ENCODE measurements around the gene IBSP.

Gene IBSP

DNA sequence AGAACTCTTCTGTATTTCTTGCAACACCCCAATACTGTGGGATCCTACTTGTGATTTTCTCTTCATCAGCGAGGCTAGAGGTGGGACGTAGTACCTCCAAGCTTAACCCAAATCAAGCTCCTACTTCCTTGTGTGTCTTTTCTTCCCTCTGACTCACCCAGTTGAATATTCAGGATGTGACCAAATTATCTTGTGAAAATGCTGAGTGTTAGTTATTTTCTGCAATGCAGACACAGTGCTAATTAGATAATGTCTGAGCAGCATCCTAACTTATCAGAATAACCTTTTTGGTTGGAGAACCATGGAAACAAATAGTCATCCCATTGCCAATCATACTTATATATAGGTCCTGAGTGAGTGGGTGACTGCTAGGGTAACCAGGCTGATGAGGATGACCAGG, 35.8 kb downstream of the IBSP start:
- no peak overlapping the region for H2BK12ac ChIP-seq (ENCODE audit: low read length)
- no peak overlapping the region for H3K18ac ChIP-seq (ENCODE audit: low read length)
- no peaks in the 10 kb centered on the region for H3K36me3 ChIP-seq (ENCODE audit: control insufficient read depth in 1 of 2, insufficient read depth in 2 of 2, low read length in 2 of 2)
- H3K9ac ChIP-seq (ENCODE audit: low read length), result no peak overlapping the region
- no peak for DNase-seq
- H3K4me1 ChIP-seq (ENCODE audit: control insufficient read depth in 1 of 2, insufficient read depth in 2 of 2, low read length in 2 of 2), result no peaks in the 10 kb centered on the region
- H3K79me2 ChIP-seq (ENCODE audit: control insufficient read depth, insufficient read depth, low read length, poor library complexity), result no peaks in the 10 kb centered on the region
- H3K4ac ChIP-seq (ENCODE audit: low read depth, low read length), result no peak overlapping the region
- WGBS (ENCODE audit: extremely low coverage, insufficient coverage, insufficient read length), result no CpG with 5 or more reads among the region's 2 CpGs
- no peaks in the 10 kb centered on the region for H3K9me3 ChIP-seq (ENCODE audit: insufficient read depth, low read depth, low read length)
- H3K23ac ChIP-seq (ENCODE audit: low read length), result no peak overlapping the region
- no peak overlapping the region for H4K8ac ChIP-seq (ENCODE audit: low read depth, low read length)
- H2AFZ ChIP-seq (ENCODE audit: insufficient read depth, low read length, poor library complexity), result no peak overlapping the region
- H3K27me3 ChIP-seq (ENCODE audit: insufficient read depth, low read length), result no peaks in the 10 kb centered on the region
- no peak overlapping the region for H4K91ac ChIP-seq (ENCODE audit: low read depth, low read length)
- H2AK5ac ChIP-seq (ENCODE audit: low read length), result no peak overlapping the region
- H3K4me2 ChIP-seq (ENCODE audit: low read length), result no peak overlapping the region
- H3K14ac ChIP-seq (ENCODE audit: low read length), result no peak overlapping the region
- no peak overlapping the region for H2BK5ac ChIP-seq (ENCODE audit: low read depth, low read length, poor library complexity)
- H3K79me1 ChIP-seq (ENCODE audit: low read length), result no peaks in the 10 kb centered on the region
- H4K12ac ChIP-seq (ENCODE audit: low read depth, low read length), result no peak overlapping the region
- no peak overlapping the region for H3K4me3 ChIP-seq (ENCODE audit: low read depth, low read length)
- H2BK120ac ChIP-seq (ENCODE audit: insufficient read depth, low read length, poor library complexity), result no peak overlapping the region
- no peak overlapping the region for H3K27ac ChIP-seq (ENCODE audit: low read depth, low read length)

DNA sequence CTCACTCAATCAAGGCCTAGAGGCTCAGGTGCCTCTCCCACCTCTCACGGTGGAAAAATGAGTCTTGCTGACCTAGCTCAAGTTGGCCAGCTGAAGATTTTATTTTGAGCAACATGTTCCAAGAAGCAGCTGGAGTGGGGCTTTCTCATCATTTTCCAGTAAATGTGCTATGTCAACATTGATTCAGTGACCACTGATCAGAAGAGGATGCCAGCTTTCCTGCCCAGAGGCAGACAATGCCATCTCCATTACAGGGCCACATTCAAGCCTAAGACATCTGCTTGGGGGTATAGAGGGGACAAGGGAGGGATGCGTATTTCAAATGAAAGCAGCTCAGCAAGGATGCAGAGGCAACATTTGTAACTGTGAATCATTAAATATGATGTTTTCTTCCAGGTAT, 36.4 kb downstream of the IBSP start:
- H3K27ac ChIP-seq (ENCODE audit: low read depth, low read length), result no peak overlapping the region

DNA sequence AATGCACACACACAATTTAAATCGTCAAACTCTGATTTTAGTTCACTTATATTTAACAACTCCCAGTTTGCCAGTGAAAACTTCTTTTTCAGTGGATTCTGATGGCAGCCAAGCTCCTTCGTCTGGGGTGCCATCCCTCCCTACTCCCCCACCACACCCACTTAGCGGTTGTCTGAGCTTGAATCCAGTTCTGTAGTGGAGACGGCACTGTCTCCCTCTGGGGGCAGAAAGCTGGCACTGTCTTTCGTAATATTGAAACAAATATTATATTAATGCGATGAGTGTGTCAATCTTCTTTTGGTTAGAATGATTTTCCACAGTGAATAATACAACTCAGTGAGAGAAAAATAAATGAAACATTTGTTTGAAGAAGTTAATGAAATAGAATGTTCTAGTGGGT, 38.9 kb downstream of the IBSP start:
- H4K8ac ChIP-seq (ENCODE audit: low read depth, low read length), result no peak overlapping the region
- H3K4me2 ChIP-seq (ENCODE audit: low read length), result no peak overlapping the region
- 100% methylated on average over 1 of the region's 6 CpGs for WGBS (ENCODE audit: extremely low coverage, insufficient coverage, insufficient read length)
- no peaks in the 10 kb centered on the region for H3K79me2 ChIP-seq (ENCODE audit: control insufficient read depth, insufficient read depth, low read length, poor library complexity)
- no peak overlapping the region for H4K12ac ChIP-seq (ENCODE audit: low read depth, low read length)
- H4K91ac ChIP-seq (ENCODE audit: low read depth, low read length), result no peak overlapping the region
- no peak overlapping the region for H3K4me3 ChIP-seq (ENCODE audit: low read depth, low read length)
- no peaks in the 10 kb centered on the region for H3K36me3 ChIP-seq (ENCODE audit: control insufficient read depth in 1 of 2, insufficient read depth in 2 of 2, low read length in 2 of 2)
- H2AK5ac ChIP-seq (ENCODE audit: low read length), result no peak overlapping the region
- no peak overlapping the region for H3K4ac ChIP-seq (ENCODE audit: low read depth, low read length)
- H2BK5ac ChIP-seq (ENCODE audit: low read depth, low read length, poor library complexity), result no peak overlapping the region
- H3K9ac ChIP-seq (ENCODE audit: low read length), result no peak overlapping the region
- H3K27ac ChIP-seq (ENCODE audit: low read depth, low read length), result no peak overlapping the region
- H2BK12ac ChIP-seq (ENCODE audit: low read length), result no peak overlapping the region
- no peaks in the 10 kb centered on the region for H3K9me3 ChIP-seq (ENCODE audit: insufficient read depth, low read depth, low read length)
- no peak overlapping the region for H3K18ac ChIP-seq (ENCODE audit: low read length)
- H3K14ac ChIP-seq (ENCODE audit: low read length), result no peak overlapping the region
- no peaks in the 10 kb centered on the region for H3K4me1 ChIP-seq (ENCODE audit: control insufficient read depth in 1 of 2, insufficient read depth in 2 of 2, low read length in 2 of 2)
- DNase-seq, result peak in 1 of 2 donors; percentile 37
- H2AFZ ChIP-seq (ENCODE audit: insufficient read depth, low read length, poor library complexity), result no peak overlapping the region
- no peaks in the 10 kb centered on the region for H3K79me1 ChIP-seq (ENCODE audit: low read length)
- H3K23ac ChIP-seq (ENCODE audit: low read length), result no peak overlapping the region
- H3K27me3 ChIP-seq (ENCODE audit: insufficient read depth, low read length), result no peaks in the 10 kb centered on the region
- H2BK120ac ChIP-seq (ENCODE audit: insufficient read depth, low read length, poor library complexity), result no peak overlapping the region

More for the DNA sequence above, 36.4 kb downstream of the IBSP start:
- Histone ChIP-seq H3K79me1 (ENCODE audit: low read length) (no peaks in the 10 kb centered on the region), H3K23ac (ENCODE audit: low read length) (no peak overlapping the region), H3K4ac (ENCODE audit: low read depth, low read length) (no peak overlapping the region), H3K27me3 (ENCODE audit: insufficient read depth, low read length) (no peaks in the 10 kb centered on the region), H2BK5ac (ENCODE audit: low read depth, low read length, poor library complexity) (no peak overlapping the region), H2BK12ac (ENCODE audit: low read length) (no peak overlapping the region), H3K18ac (ENCODE audit: low read length) (no peak overlapping the region), H3K4me1 (ENCODE audit: control insufficient read depth in 1 of 2, insufficient read depth in 2 of 2, low read length in 2 of 2) (no peaks in the 10 kb centered on the region), H3K14ac (ENCODE audit: low read length) (no peak overlapping the region), H3K36me3 (ENCODE audit: control insufficient read depth in 1 of 2, insufficient read depth in 2 of 2, low read length in 2 of 2) (no peaks in the 10 kb centered on the region), H2AK5ac (ENCODE audit: low read length) (no peak overlapping the region), H3K79me2 (ENCODE audit: control insufficient read depth, insufficient read depth, low read length, poor library complexity) (no peaks in the 10 kb centered on the region), H3K9me3 (ENCODE audit: insufficient read depth, low read depth, low read length) (no peaks in the 10 kb centered on the region), H4K8ac (ENCODE audit: low read depth, low read length) (no peak overlapping the region), H4K12ac (ENCODE audit: low read depth, low read length) (no peak overlapping the region), H3K4me3 (ENCODE audit: low read depth, low read length) (no peak overlapping the region), H2AFZ (ENCODE audit: insufficient read depth, low read length, poor library complexity) (no peak overlapping the region), H4K91ac (ENCODE audit: low read depth, low read length) (no peak overlapping the region), H3K4me2 (ENCODE audit: low read length) (no peak overlapping the region), H2BK120ac (ENCODE audit: insufficient read depth, low read length, poor library complexity) (no peak overlapping the region), H3K9ac (ENCODE audit: low read length) (no peak overlapping the region)
- no peak for DNase-seq
- WGBS (ENCODE audit: extremely low coverage, insufficient coverage, insufficient read length), result no CpG with 5 or more reads among the region's 2 CpGs

DNA sequence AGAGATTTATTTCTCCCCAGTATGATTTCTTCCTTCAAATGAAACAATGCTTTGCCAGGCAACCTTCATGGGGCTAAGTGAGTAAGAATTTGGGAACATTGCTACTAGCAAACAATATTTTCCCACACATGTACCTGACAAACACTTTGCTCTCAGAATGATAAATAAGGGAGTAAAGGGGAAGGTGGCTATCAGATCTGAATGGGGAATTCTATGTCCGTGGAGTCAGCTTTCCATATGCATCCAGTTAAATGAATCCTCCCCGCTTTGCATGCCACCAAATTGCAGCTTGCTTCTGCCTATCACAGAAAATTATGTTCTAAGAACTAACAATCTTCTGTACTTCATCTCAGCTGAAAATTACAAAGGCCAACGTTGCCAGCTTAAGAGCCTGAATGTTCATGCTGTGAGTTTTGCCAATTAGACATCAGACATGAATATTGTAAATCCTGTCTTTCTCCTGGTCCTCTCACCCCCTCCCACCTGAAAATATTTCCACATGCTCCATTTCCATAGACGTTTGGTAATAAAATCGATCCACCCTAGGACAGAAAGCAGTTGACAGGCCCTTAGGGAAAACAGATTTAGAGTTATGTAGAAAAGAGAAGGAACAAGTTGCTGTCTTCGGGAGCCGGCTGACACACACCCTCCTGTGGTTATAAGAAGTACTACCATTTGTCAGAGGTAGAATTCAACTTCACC, 39.7 kb downstream of the IBSP start:
- whole genome bisulfite sequencing (ENCODE audit: extremely low coverage, insufficient coverage, insufficient read length), result no CpG with 5 or more reads among the region's 7 CpGs

More for the DNA sequence above, 39.7 kb downstream of the IBSP start:
- Histone ChIP-seq H3K4ac (ENCODE audit: low read depth, low read length) (no peak overlapping the region), H3K79me1 (ENCODE audit: low read length) (no peaks in the 10 kb centered on the region), H3K79me2 (ENCODE audit: control insufficient read depth, insufficient read depth, low read length, poor library complexity) (no peaks in the 10 kb centered on the region), H2BK120ac (ENCODE audit: insufficient read depth, low read length, poor library complexity) (no peak overlapping the region), H4K91ac (ENCODE audit: low read depth, low read length) (no peak overlapping the region), H3K4me2 (ENCODE audit: low read length) (no peak overlapping the region), H4K12ac (ENCODE audit: low read depth, low read length) (no peak overlapping the region), H4K8ac (ENCODE audit: low read depth, low read length) (no peak overlapping the region), H2AK5ac (ENCODE audit: low read length) (no peak overlapping the region), H3K23ac (ENCODE audit: low read length) (no peak overlapping the region), H3K9me3 (ENCODE audit: insufficient read depth, low read depth, low read length) (no peaks in the 10 kb centered on the region), H3K27ac (ENCODE audit: low read depth, low read length) (no peak overlapping the region), H3K27me3 (ENCODE audit: insufficient read depth, low read length) (no peaks in the 10 kb centered on the region), H3K4me3 (ENCODE audit: low read depth, low read length) (no peak overlapping the region), H3K18ac (ENCODE audit: low read length) (no peak overlapping the region), H3K4me1 (ENCODE audit: control insufficient read depth in 1 of 2, insufficient read depth in 2 of 2, low read length in 2 of 2) (no peaks in the 10 kb centered on the region), H2BK12ac (ENCODE audit: low read length) (no peak overlapping the region), H3K14ac (ENCODE audit: low read length) (no peak overlapping the region), H2BK5ac (ENCODE audit: low read depth, low read length, poor library complexity) (no peak overlapping the region), H3K9ac (ENCODE audit: low read length) (no peak overlapping the region), H3K36me3 (ENCODE audit: control insufficient read depth in 1 of 2, insufficient read depth in 2 of 2, low read length in 2 of 2) (no peaks in the 10 kb centered on the region), H2AFZ (ENCODE audit: insufficient read depth, low read length, poor library complexity) (no peak overlapping the region)
- peak in 1 of 2 donors; percentile 61 for DNase-seq
